A549 (cell line): ENCODE data around the gene FSD2. TPM values are rescaled to one million over a fixed set of nuclear protein-coding genes. Genes with fewer than 3 reads are reported as not detected.

Experiments
- ATAC-seq, 2 experiments: fragments of 200-7000 bp in 1 of 2; fragments of >200 bp in 1 of 2; cut with Nextera tagmentation in 1 of 2; cut with Tn5 transposase in 1 of 2; 3 replicates each; pipeline versions ENCODE4 v1.8.0 to v1.9.1; 2018 to 2020; ENCODE audit warnings: mild to moderate bottlenecking in 1 of 2, moderate library complexity in 1 of 2
- CTCF ChIA-PET: fragments of 300-600 bp; sonication (Branson Sonifier 250); formaldehyde crosslinking; extraction: SDS; loops from one replicate; lab custom pipeline; 2021; ENCODE audit warnings: antibody characterized with exemption, inconsistent platforms; lab: Yijun Ruan, JAX
- POLR2A ChIA-PET: fragments of 350-600 bp; formaldehyde crosslinking; extraction: SDS; loops from one replicate; lab custom pipeline; 2021; ENCODE audit warnings: antibody characterized with exemption, inconsistent platforms; lab: Yijun Ruan, JAX
- DNase-seq, 2 experiments: peaks; one replicate each; pipeline versions ENCODE4 v3.0.0 to v3.0.0-alpha.2; 2011 to 2016; ENCODE audit warnings: low read depth in 1 of 2, low spot score in 1 of 2
- FAIRE-seq: peaks from 2 replicates; lab custom pipeline; 2011; peaks lifted over from hg19 to GRCh38; lab: Jason Lieb, UNC
- H3K27ac ChIP-seq, 2 experiments: fragments of >200 bp; sonication (Bioruptor Twin); formaldehyde crosslinking; 3 replicates each; pipeline ENCODE4 v1.5.1; 2016 to 2017
- H3K4me1 ChIP-seq: fragments of >200 bp; sonication (Bioruptor Twin); formaldehyde crosslinking; 3 replicates; pipeline ENCODE4 v1.6.1; 2016
- H3K4me2 ChIP-seq: fragments of >200 bp; sonication (Bioruptor Twin); formaldehyde crosslinking; 3 replicates; pipeline ENCODE4 v1.6.1; 2016
- H3K4me3 ChIP-seq: fragments of >200 bp; sonication (Bioruptor Twin); formaldehyde crosslinking; 3 replicates; pipeline ENCODE4 v1.5.1; 2016
- H3K9me3 ChIP-seq: fragments of >200 bp; sonication (Bioruptor Twin); formaldehyde crosslinking; 3 replicates; pipeline ENCODE4 v1.6.1; 2016
- ATOH8 ChIP-seq: fragments of 250-450 bp; sonication (Bioruptor Pico); IDR thresholded peaks from 2 replicates; pipeline ENCODE4 v1.5.0; 2020; ENCODE audit warnings: low read depth, mild to moderate bottlenecking, moderate library complexity
- BCL3 ChIP-seq: fragments of >200 bp; sonication (Bioruptor Twin); formaldehyde crosslinking; IDR thresholded peaks from 3 replicates; pipeline ENCODE4 v1.6.1; 2016
- CBX2 ChIP-seq: fragments of 200-600 bp; sonication (generic); IDR thresholded peaks from 2 replicates; pipeline ENCODE4 v1.6.1; 2016; ENCODE audit warnings: low read depth, mild to moderate bottlenecking, borderline replicate concordance
- CBX8 ChIP-seq: fragments of 200-600 bp; sonication (generic); IDR thresholded peaks from 2 replicates; pipeline ENCODE4 v1.6.1; 2016
- CHD4 ChIP-seq: fragments of 200-600 bp; sonication (generic); IDR thresholded peaks from 2 replicates; pipeline ENCODE4 v1.6.1; 2016; ENCODE audit warnings: antibody characterized with exemption, mild to moderate bottlenecking, borderline replicate concordance
- ELK1 ChIP-seq: fragments of 150-350 bp; IDR thresholded peaks from 2 replicates; pipeline ENCODE4 v1.6.1; 2014; ENCODE audit warnings: low read depth, mild to moderate bottlenecking, low read length
- HDAC2 ChIP-seq: fragments of 200-600 bp; sonication (generic); IDR thresholded peaks from 2 replicates; pipeline ENCODE4 v1.6.1; 2016
- HES2 ChIP-seq: fragments of >200 bp; sonication (Bioruptor Twin); formaldehyde crosslinking; IDR thresholded peaks from 2 replicates; pipeline ENCODE4 v1.6.1; 2016
- HEYL ChIP-seq: fragments of 250-450 bp; sonication (Bioruptor Pico); IDR thresholded peaks from 2 replicates; pipeline ENCODE4 v1.8.0; 2021; ENCODE audit warnings: mild to moderate bottlenecking, moderate library complexity
- HMGXB4 ChIP-seq: fragments of 250-450 bp; sonication (Bioruptor Pico); IDR thresholded peaks from 2 replicates; pipeline ENCODE4 v1.5.0; 2021; ENCODE audit warnings: mild to moderate bottlenecking, moderate library complexity, borderline replicate concordance
- HOXA7 ChIP-seq: fragments of 250-450 bp; sonication (Bioruptor Pico); IDR thresholded peaks from 2 replicates; pipeline ENCODE4 v1.5.0; 2020; ENCODE audit warnings: mild to moderate bottlenecking, moderate library complexity
- HOXB13 ChIP-seq: fragments of 250-450 bp; sonication (Bioruptor Pico); IDR thresholded peaks from 2 replicates; pipeline ENCODE4 v1.5.0; 2020; ENCODE audit warnings: low read depth, mild to moderate bottlenecking, moderate library complexity
- KDM5A ChIP-seq: fragments of 200-600 bp; sonication (generic); IDR thresholded peaks from 2 replicates; pipeline ENCODE4 v1.6.1; 2016; ENCODE audit warnings: antibody characterized with exemption, mild to moderate bottlenecking
- NFE2L2 ChIP-seq: fragments of 150-350 bp; conservative IDR thresholded peaks from 2 replicates; pipeline ENCODE4 v1.6.1; 2014; ENCODE audit warnings: low read length
- PBX3 ChIP-seq: IDR thresholded peaks from 2 replicates; pipeline ENCODE4 v1.6.1; 2012
- PHF8 ChIP-seq: fragments of 200-600 bp; sonication (generic); IDR thresholded peaks from 2 replicates; pipeline ENCODE4 v1.6.1; 2016; ENCODE audit warnings: low read depth, mild to moderate bottlenecking, antibody characterized with exemption, moderate library complexity, borderline replicate concordance
- RAD21 ChIP-seq, 2 experiments: fragments of >200 bp in 1 of 2; sonication (Bioruptor Twin) in 1 of 2; formaldehyde crosslinking in 1 of 2; IDR thresholded peaks in 1 of 2; conservative IDR thresholded peaks in 1 of 2; 2 replicates in 1 of 2; 3 replicates in 1 of 2; pipeline ENCODE4 v1.6.1; 2012 to 2018; ENCODE audit warnings: inconsistent platforms in 1 of 2
- RARB ChIP-seq: fragments of 250-450 bp; sonication (Bioruptor Pico); IDR thresholded peaks from 2 replicates; pipeline ENCODE4 v1.8.0; 2021; ENCODE audit warnings: mild to moderate bottlenecking, moderate library complexity
- ZSCAN20 ChIP-seq: fragments of 250-450 bp; sonication (Bioruptor Pico); IDR thresholded peaks from 2 replicates; pipeline ENCODE4 v1.8.0; 2022; ENCODE audit warnings: mild to moderate bottlenecking, moderate library complexity
- WGBS: methylation state at CpG from one replicate; pipeline ENCODE4 v1.1.6; 2017; ENCODE audit errors: missing lambda C conversion rate; 5-methylcytosine and 5-hydroxymethylcytosine counted together
- polyA plus RNA-seq, 4 experiments: library from polyadenylated mRNA; depleted of rRNA in 3 of 4; stranded (reverse); fragments of >200 nt; fragmentation: RNase III in 1 of 4; extraction: RNeasy Plus Mini Kit Qiagen cat#74134 plus additional on column Dnase treatment in 1 of 4; gene quantifications; 2 replicates in 3 of 4; 3 replicates in 1 of 4; pipeline ENCODE4 v1.2.3, GENCODE V29; 2011 to 2017

Gene FSD2
- polyA plus RNA-seq, 2 of the 4 experiments (the other 2 are of a cell fraction) = not detected

GRCh38 chr15:82798531-82799166 lies 7.2 kb downstream of the FSD2 start:
- CTCF ChIA-PET = interaction anchor here (2.0 kb wide), 1 partner anchor 11 kb away, joined by 6 read pairs; the partner anchor contains the start of gene WHAMM
- POLR2A ChIA-PET = no interaction called here

More at GRCh38 chr15:82798531-82799166, 7.2 kb downstream of the FSD2 start:
- no peaks in the 10 kb centered on the region for H3K4me1 ChIP-seq
- H3K27ac ChIP-seq = no peak overlapping the region
- peaks cover 3% of the 10 kb centered on the region; the same call in 1 of the 3 replicates for H3K9me3 ChIP-seq
- TF ChIP-seq HES2 = no peak
- no peak for TF ChIP-seq RARB
- no peak for TF ChIP-seq HOXA7 (CRISPR knock-in tag)
- no peak for TF ChIP-seq CHD4
- TF ChIP-seq HDAC2 = no peak
- TF ChIP-seq KDM5A = no peak
- TF ChIP-seq HMGXB4 (CRISPR knock-in tag) = no peak
- TF ChIP-seq HEYL (CRISPR knock-in tag) = no peak
- TF ChIP-seq ELK1 = no peak
- TF ChIP-seq PHF8 = no peak
- no peak for TF ChIP-seq CBX8
- no peak for TF ChIP-seq CBX2
- no peak for TF ChIP-seq NFE2L2
- TF ChIP-seq PBX3 = no peak
- TF ChIP-seq BCL3 = no peak
- no peak for TF ChIP-seq ATOH8 (CRISPR knock-in tag)
- TF ChIP-seq ZSCAN20 (CRISPR knock-in tag) = no peak
- TF ChIP-seq HOXB13 (CRISPR knock-in tag) = no peak
- TF ChIP-seq RAD21 (conservative IDR thresholded peaks at IDR 0.05 in 1 of 2, IDR thresholded peaks at IDR 0.05 in 1 of 2) = no peak
- DNase-seq = no peak
- WGBS = 57% methylated on average over 5 of the region's 5 CpGs
- H3K4me3 ChIP-seq = no peak overlapping the region
- ATAC-seq = no peak
- peak; percentile 23 for FAIRE-seq
- H3K4me2 ChIP-seq = no peak overlapping the region
